Panc1 (cell line): ENCODE results near the gene ATXN1. TPM values are rescaled to one million over a fixed set of nuclear protein-coding genes. Genes with fewer than 3 reads are reported as not detected.

Source experiments
- ATAC-seq: fragments of 200-7000 bp; cut with Tn5 transposase; 2 replicates; pipeline ENCODE4 v1.9.1; 2020; ENCODE audit warnings: mild to moderate bottlenecking, moderate library complexity
- BruUV-seq: library from RNA; stranded (reverse); fragments of 400-500 nt; replicated peaks from 2 replicates; lab custom pipeline; 2021; lab: Mats Ljungman, UMichigan
- CTCF ChIA-PET: fragments of 300-600 bp; sonication (Branson Sonifier 250); formaldehyde crosslinking; loops from one replicate; lab custom pipeline; 2022; ENCODE audit warnings: antibody characterized with exemption; lab: Charles Lee
- POLR2A ChIA-PET: fragments of 300-600 bp; sonication (Branson Sonifier 250); formaldehyde crosslinking; loops from one replicate; lab custom pipeline; 2022; ENCODE audit warnings: antibody characterized with exemption; lab: Charles Lee
- DNase-seq: peaks from one replicate; pipeline ENCODE4 v3.0.0-alpha.2; 2010; ENCODE audit warnings: low read depth, low spot score
- H3K27ac ChIP-seq: 2 replicates; pipeline ENCODE4 v1.5.1; 2011; ENCODE audit warnings: mild to moderate bottlenecking, low read length, inconsistent platforms
- H3K27me3 ChIP-seq: fragments of 200-500 bp; sonication (Bioruptor generic); 2 replicates; pipeline ENCODE4 v1.6.0; 2014; ENCODE audit warnings: low read length, inconsistent platforms; ENCODE audit not compliant: control insufficient read depth, insufficient read depth
- H3K36me3 ChIP-seq: fragments of 200-500 bp; sonication (Bioruptor generic); 2 replicates; pipeline ENCODE4 v1.5.1; 2014; ENCODE audit warnings: inconsistent platforms, mild to moderate bottlenecking, low read length, moderate library complexity; ENCODE audit not compliant: control insufficient read depth, insufficient read depth
- H3K4me1 ChIP-seq: 2 replicates; pipeline ENCODE4 v1.5.1; 2011; ENCODE audit warnings: inconsistent platforms, mild to moderate bottlenecking, low read length, moderate library complexity; ENCODE audit not compliant: control insufficient read depth, insufficient read depth
- H3K4me3 ChIP-seq, 2 experiments: 2 replicates each; pipeline ENCODE4 v1.5.1; 2011 to 2012; ENCODE audit warnings: low read depth in 2 of 2, low read length in 2 of 2, mild to moderate bottlenecking in 2 of 2, inconsistent platforms in 1 of 2, moderate library complexity in 1 of 2
- H3K9me3 ChIP-seq: fragments of 200-500 bp; sonication (Bioruptor generic); 2 replicates; pipeline ENCODE4 v1.5.1; 2014; ENCODE audit warnings: low read depth, mild to moderate bottlenecking, inconsistent platforms, low read length, moderate library complexity; ENCODE audit not compliant: control insufficient read depth, insufficient read depth
- POLR2AphosphoS5 ChIP-seq: IDR thresholded peaks from 2 replicates; pipeline ENCODE4 v1.6.1; 2012; ENCODE audit warnings: mild to moderate bottlenecking, low read depth, low read length, moderate library complexity
- SIN3A ChIP-seq: IDR thresholded peaks from 2 replicates; pipeline ENCODE4 v1.6.1; 2012; ENCODE audit warnings: low read depth, mild to moderate bottlenecking, low read length, moderate library complexity, borderline replicate concordance; ENCODE audit not compliant: insufficient read depth
- TCF7L2 ChIP-seq: IDR thresholded peaks from 2 replicates; pipeline ENCODE4 v1.6.1; 2011; ENCODE audit warnings: mild to moderate bottlenecking, low read depth, low read length, inconsistent platforms
- in situ Hi-C: cut with HindIII; loops from 2 replicates; pipeline ENCODE4 v1.10.0; 2016; ENCODE audit warnings: low sequenced_read_pairs, low pct_unique_long_range_greater_than_20kb
- intact Hi-C: fragments of 100-400 bp; cut with micrococcal nuclease; formaldehyde crosslinking; loops from one replicate; pipeline ENCODE4 v1.10.0; 2022; ENCODE audit not compliant: unreplicated experiment
- total RNA-seq: library from RNA; stranded (reverse); gene quantifications from one replicate; pipeline ENCODE4 v1.2.1, GENCODE V29; 2021; ENCODE audit not compliant: unreplicated experiment
- TF ChIP-seq, protein P1 (sequence below), 2 experiments: IDR thresholded peaks; 2 replicates each; pipeline ENCODE4 v1.6.1; 2011 to 2012; ENCODE audit warnings: low read depth in 2 of 2, control low read depth in 1 of 2, low read length in 1 of 2, mild to moderate bottlenecking in 1 of 2, moderate library complexity in 1 of 2; ENCODE audit not compliant: insufficient read depth in 1 of 2
- TF ChIP-seq, protein P2 (sequence below): fragments of 450-650 bp; IDR thresholded peaks from 2 replicates; pipeline ENCODE4 v1.5.1; 2017; ENCODE audit warnings: mild to moderate bottlenecking

Gene ATXN1
- total RNA-seq, 1 experiment from 2014 or later: 67.1 TPM

DNA sequence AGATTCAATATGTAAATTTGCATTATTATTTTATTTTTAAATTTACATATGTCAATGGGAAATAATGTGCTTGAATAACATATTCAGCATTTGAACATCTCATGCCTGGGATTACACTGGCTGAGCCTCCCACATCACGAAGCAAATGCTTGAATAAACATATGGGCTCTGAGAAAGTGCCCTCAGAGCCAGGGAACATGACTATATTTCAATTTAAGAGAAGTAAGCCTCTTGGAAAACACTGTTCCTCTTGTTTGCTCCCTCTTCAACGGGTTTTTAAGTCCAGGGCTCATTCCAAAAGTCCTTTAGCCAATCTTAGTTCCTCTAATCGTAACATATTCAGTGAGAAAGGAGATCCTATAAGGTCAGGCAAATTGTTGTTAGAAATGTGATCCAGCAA is 400.9 kb downstream of the ATXN1 start:
- H3K4me3 ChIP-seq: no peak overlapping the region
- ChIA-PET POLR2A (no interaction called here), CTCF (no interaction called here)
- 0 out of 2 replicates have a peak, but pooled peaks cover 4% of the 10 kb centered on the region for H3K4me1 ChIP-seq
- H3K36me3 ChIP-seq: no peaks in the 10 kb centered on the region
- H3K27me3 ChIP-seq: no peaks in the 10 kb centered on the region
- no peak for TF ChIP-seq SIN3A
- TF ChIP-seq, protein P1, sequence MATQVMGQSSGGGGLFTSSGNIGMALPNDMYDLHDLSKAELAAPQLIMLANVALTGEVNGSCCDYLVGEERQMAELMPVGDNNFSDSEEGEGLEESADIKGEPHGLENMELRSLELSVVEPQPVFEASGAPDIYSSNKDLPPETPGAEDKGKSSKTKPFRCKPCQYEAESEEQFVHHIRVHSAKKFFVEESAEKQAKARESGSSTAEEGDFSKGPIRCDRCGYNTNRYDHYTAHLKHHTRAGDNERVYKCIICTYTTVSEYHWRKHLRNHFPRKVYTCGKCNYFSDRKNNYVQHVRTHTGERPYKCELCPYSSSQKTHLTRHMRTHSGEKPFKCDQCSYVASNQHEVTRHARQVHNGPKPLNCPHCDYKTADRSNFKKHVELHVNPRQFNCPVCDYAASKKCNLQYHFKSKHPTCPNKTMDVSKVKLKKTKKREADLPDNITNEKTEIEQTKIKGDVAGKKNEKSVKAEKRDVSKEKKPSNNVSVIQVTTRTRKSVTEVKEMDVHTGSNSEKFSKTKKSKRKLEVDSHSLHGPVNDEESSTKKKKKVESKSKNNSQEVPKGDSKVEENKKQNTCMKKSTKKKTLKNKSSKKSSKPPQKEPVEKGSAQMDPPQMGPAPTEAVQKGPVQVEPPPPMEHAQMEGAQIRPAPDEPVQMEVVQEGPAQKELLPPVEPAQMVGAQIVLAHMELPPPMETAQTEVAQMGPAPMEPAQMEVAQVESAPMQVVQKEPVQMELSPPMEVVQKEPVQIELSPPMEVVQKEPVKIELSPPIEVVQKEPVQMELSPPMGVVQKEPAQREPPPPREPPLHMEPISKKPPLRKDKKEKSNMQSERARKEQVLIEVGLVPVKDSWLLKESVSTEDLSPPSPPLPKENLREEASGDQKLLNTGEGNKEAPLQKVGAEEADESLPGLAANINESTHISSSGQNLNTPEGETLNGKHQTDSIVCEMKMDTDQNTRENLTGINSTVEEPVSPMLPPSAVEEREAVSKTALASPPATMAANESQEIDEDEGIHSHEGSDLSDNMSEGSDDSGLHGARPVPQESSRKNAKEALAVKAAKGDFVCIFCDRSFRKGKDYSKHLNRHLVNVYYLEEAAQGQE (IDR thresholded peaks at IDR 0.05; ENCODE audit: insufficient read depth in 1 of 2, low read depth in 2 of 2, low read length in 1 of 2): no peak
- TF ChIP-seq, protein P2, sequence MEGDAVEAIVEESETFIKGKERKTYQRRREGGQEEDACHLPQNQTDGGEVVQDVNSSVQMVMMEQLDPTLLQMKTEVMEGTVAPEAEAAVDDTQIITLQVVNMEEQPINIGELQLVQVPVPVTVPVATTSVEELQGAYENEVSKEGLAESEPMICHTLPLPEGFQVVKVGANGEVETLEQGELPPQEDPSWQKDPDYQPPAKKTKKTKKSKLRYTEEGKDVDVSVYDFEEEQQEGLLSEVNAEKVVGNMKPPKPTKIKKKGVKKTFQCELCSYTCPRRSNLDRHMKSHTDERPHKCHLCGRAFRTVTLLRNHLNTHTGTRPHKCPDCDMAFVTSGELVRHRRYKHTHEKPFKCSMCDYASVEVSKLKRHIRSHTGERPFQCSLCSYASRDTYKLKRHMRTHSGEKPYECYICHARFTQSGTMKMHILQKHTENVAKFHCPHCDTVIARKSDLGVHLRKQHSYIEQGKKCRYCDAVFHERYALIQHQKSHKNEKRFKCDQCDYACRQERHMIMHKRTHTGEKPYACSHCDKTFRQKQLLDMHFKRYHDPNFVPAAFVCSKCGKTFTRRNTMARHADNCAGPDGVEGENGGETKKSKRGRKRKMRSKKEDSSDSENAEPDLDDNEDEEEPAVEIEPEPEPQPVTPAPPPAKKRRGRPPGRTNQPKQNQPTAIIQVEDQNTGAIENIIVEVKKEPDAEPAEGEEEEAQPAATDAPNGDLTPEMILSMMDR: no peak
- TF ChIP-seq TCF7L2: no peak
- no peak for TF ChIP-seq POLR2AphosphoS5
- BruUV-seq: no TSS peak
- intact Hi-C loops (no loop called here), in situ Hi-C loops (no loop called here)
- no peak for ATAC-seq
- no peak overlapping the region for H3K27ac ChIP-seq
- no peaks in the 10 kb centered on the region for H3K9me3 ChIP-seq
- no peak for DNase-seq

DNA sequence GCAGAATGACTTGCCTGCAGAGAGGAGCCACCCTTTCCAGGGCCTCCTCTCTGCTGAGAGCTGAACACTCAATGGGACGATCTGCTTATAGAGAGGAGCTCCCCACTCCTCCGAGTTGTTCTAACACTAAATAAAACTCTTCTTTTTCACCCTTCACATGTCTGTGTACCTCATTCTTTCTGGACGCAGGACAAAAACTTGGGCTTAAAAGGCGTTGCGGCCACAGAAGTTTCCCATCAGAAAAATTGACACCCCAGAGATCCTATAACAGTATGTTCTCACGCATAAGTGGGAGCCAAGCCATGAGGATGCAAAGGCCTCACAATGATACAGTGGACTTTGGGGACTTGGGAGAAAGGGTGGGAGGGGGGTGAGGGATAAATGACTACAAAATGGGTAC is 401.7 kb downstream of the ATXN1 start:
- no peaks in the 10 kb centered on the region for H3K9me3 ChIP-seq
- ATAC-seq: no peak
- no peak overlapping the region for H3K4me3 ChIP-seq
- ChIA-PET CTCF (no interaction called here), POLR2A (no interaction called here)
- H3K27me3 ChIP-seq: no peaks in the 10 kb centered on the region
- H3K27ac ChIP-seq: no peak overlapping the region
- no TSS peak for BruUV-seq
- DNase-seq: no peak
- TF ChIP-seq TCF7L2 (no peak), SIN3A (no peak), POLR2AphosphoS5 (no peak)
- TF ChIP-seq, protein P1 (IDR thresholded peaks at IDR 0.05; ENCODE audit: insufficient read depth in 1 of 2, low read depth in 2 of 2, low read length in 1 of 2): no peak
- TF ChIP-seq, protein P2: no peak
- intact Hi-C loops: no loop called here
- H3K4me1 ChIP-seq: 0 out of 2 replicates have a peak, but pooled peaks cover 4% of the 10 kb centered on the region
- no peaks in the 10 kb centered on the region for H3K36me3 ChIP-seq
- in situ Hi-C loops: no loop called here
